Karpas-422 (cell line): ENCODE measurements around the gene ZFP36L1. TPM values are rescaled to one million over a fixed set of nuclear protein-coding genes. Genes with fewer than 3 reads are reported as not detected.

ENCODE experiments used
- DNase-seq: peaks from one replicate; pipeline ENCODE4 v3.0.0-alpha.2; 2015
- H2AFZ ChIP-seq: fragments of 200-600 bp; sonication (generic); 2 replicates; pipeline ENCODE4 v1.6.1; 2014; ENCODE audit warnings: antibody characterized with exemption, low read length, mixed read lengths
- H3K27ac ChIP-seq: fragments of 200-600 bp; sonication (generic); 2 replicates; pipeline ENCODE4 v1.5.1; 2014; ENCODE audit warnings: mild to moderate bottlenecking, low read length, moderate library complexity
- H3K27me3 ChIP-seq: fragments of 200-600 bp; sonication (generic); 2 replicates; pipeline ENCODE4 v1.6.1; 2014; ENCODE audit warnings: low read length, mixed read lengths
- H3K36me3 ChIP-seq: fragments of 200-600 bp; sonication (generic); 2 replicates; pipeline ENCODE4 v1.6.1; 2014; ENCODE audit warnings: low read length, mixed read lengths; ENCODE audit not compliant: insufficient read depth
- H3K4me1 ChIP-seq: fragments of 200-600 bp; sonication (generic); 2 replicates; pipeline ENCODE4 v1.6.1; 2014; ENCODE audit warnings: mild to moderate bottlenecking, low read length, mixed read lengths
- H3K4me2 ChIP-seq: fragments of 200-600 bp; sonication (generic); 2 replicates; pipeline ENCODE4 v1.6.1; 2014; ENCODE audit warnings: low read length, low read depth, mild to moderate bottlenecking; ENCODE audit not compliant: poor library complexity, severe bottlenecking
- H3K4me3 ChIP-seq: fragments of 200-600 bp; sonication (generic); 2 replicates; pipeline ENCODE4 v1.5.1; 2014; ENCODE audit warnings: mild to moderate bottlenecking, antibody characterized with exemption, low read length, mixed read lengths
- H3K79me2 ChIP-seq: fragments of 200-600 bp; sonication (generic); 2 replicates; pipeline ENCODE4 v1.6.1; 2014; ENCODE audit warnings: mild to moderate bottlenecking, low read length, mixed read lengths
- H3K9ac ChIP-seq: fragments of 200-600 bp; sonication (generic); 2 replicates; pipeline ENCODE4 v1.6.0; 2014; ENCODE audit warnings: low read length
- H3K9me2 ChIP-seq: fragments of 200-600 bp; sonication (generic), shearing (Covaris generic); replicated peaks from 2 replicates; pipeline ENCODE4 v1.6.0; 2014; ENCODE audit warnings: mild to moderate bottlenecking, low read length, moderate library complexity; ENCODE audit not compliant: insufficient read depth
- H3K9me3 ChIP-seq: fragments of 300-700, 200-600 bp; sonication (generic); 2 replicates; pipeline ENCODE4 v1.6.1; 2014; ENCODE audit warnings: low read length, mixed read lengths
- H4K20me1 ChIP-seq: fragments of 200-600 bp; sonication (generic); 2 replicates; pipeline ENCODE4 v1.6.1; 2014; ENCODE audit warnings: mild to moderate bottlenecking, antibody characterized with exemption, low read length, low read depth; ENCODE audit not compliant: insufficient read depth
- total RNA-seq: library from RNA; depleted of rRNA; stranded (reverse); fragments of >200 nt; shearing (Covaris generic); gene quantifications from 2 replicates; pipeline ENCODE4 v1.2.3, GENCODE V29; 2014; ENCODE audit warnings: low replicate concordance

The ZFP36L1 gene
- total RNA-seq, 1 experiment from 2014 or later, result 76.8 TPM

- H3K4me2 ChIP-seq, result no peak overlapping the region
- no peaks in the 10 kb centered on the region for H3K79me2 ChIP-seq
- no peaks in the 10 kb centered on the region for H3K9me3 ChIP-seq
- H2AFZ ChIP-seq, result no peak overlapping the region
- peaks cover 4% of the 10 kb centered on the region; the same call in 1 of the 2 replicates for H3K4me1 ChIP-seq
- no peak for DNase-seq
- no peaks in the 10 kb centered on the region for H4K20me1 ChIP-seq
- no peaks in the 10 kb centered on the region for H3K27me3 ChIP-seq
- H3K36me3 ChIP-seq, result no peaks in the 10 kb centered on the region
- no peak overlapping the region for H3K9ac ChIP-seq
- no peaks in the 10 kb centered on the region for H3K9me2 ChIP-seq
- no peak overlapping the region for H3K4me3 ChIP-seq
- no peak overlapping the region for H3K27ac ChIP-seq
Observed at GRCh38 chr14:68755016-68755353, 37.9 kb downstream of the ZFP36L1 start.

GRCh38 chr14:68753690-68754089 lies 39.2 kb downstream of the ZFP36L1 start:
- no peaks in the 10 kb centered on the region for H3K27me3 ChIP-seq
- H3K4me2 ChIP-seq, result no peak overlapping the region
- no peak overlapping the region for H3K27ac ChIP-seq
- H3K9me3 ChIP-seq, result no peaks in the 10 kb centered on the region
- H4K20me1 ChIP-seq, result no peaks in the 10 kb centered on the region
- no peaks in the 10 kb centered on the region for H3K79me2 ChIP-seq
- no peak overlapping the region for H2AFZ ChIP-seq
- H3K4me3 ChIP-seq, result no peak overlapping the region
- no peak for DNase-seq
- no peak overlapping the region for H3K9ac ChIP-seq
- H3K9me2 ChIP-seq, result no peaks in the 10 kb centered on the region
- peaks cover 4% of the 10 kb centered on the region; the same call in 1 of the 2 replicates for H3K4me1 ChIP-seq
- H3K36me3 ChIP-seq, result no peaks in the 10 kb centered on the region

- H2AFZ ChIP-seq, result no peak overlapping the region
Observed at GRCh38 chr14:68752271-68753006, 40.4 kb downstream of the ZFP36L1 start.

GRCh38 chr14:68749487-68750475 lies 43.1 kb downstream of the ZFP36L1 start:
- Histone ChIP-seq H4K20me1 (no peaks in the 10 kb centered on the region), H3K9me2 (no peaks in the 10 kb centered on the region), H2AFZ (no peak overlapping the region), H3K4me3 (no peak overlapping the region), H3K4me1 (no peaks in the 10 kb centered on the region; the same call in 1 of the 2 replicates), H3K9ac (no peak overlapping the region), H3K27ac (no peak overlapping the region), H3K27me3 (no peaks in the 10 kb centered on the region), H3K4me2 (no peak overlapping the region), H3K36me3 (no peaks in the 10 kb centered on the region), H3K79me2 (no peaks in the 10 kb centered on the region), H3K9me3 (no peaks in the 10 kb centered on the region)
- DNase-seq, result no peak

More at GRCh38 chr14:68752271-68753006, 40.4 kb downstream of the ZFP36L1 start:
- no peak overlapping the region for H3K27ac ChIP-seq
- H3K9ac ChIP-seq, result no peak overlapping the region
- no peak overlapping the region for H3K4me3 ChIP-seq
- H3K9me3 ChIP-seq, result no peaks in the 10 kb centered on the region
- no peaks in the 10 kb centered on the region for H3K36me3 ChIP-seq
- no peaks in the 10 kb centered on the region; the same call in 1 of the 2 replicates for H3K4me1 ChIP-seq
- H3K9me2 ChIP-seq, result no peaks in the 10 kb centered on the region
- H3K79me2 ChIP-seq, result no peaks in the 10 kb centered on the region
- H4K20me1 ChIP-seq, result no peaks in the 10 kb centered on the region
- H3K4me2 ChIP-seq, result no peak overlapping the region
- H3K27me3 ChIP-seq, result no peaks in the 10 kb centered on the region
- no peak for DNase-seq

GRCh38 chr14:68748691-68749090 lies 44.2 kb downstream of the ZFP36L1 start:
- Histone ChIP-seq H3K36me3 (no peaks in the 10 kb centered on the region), H3K4me2 (no peak overlapping the region), H3K9ac (no peak overlapping the region), H4K20me1 (no peaks in the 10 kb centered on the region), H3K4me1 (no peaks in the 10 kb centered on the region; the same call in 1 of the 2 replicates), H3K27ac (no peak overlapping the region), H3K9me3 (no peaks in the 10 kb centered on the region), H3K79me2 (no peaks in the 10 kb centered on the region), H2AFZ (no peak overlapping the region), H3K4me3 (no peak overlapping the region), H3K27me3 (no peaks in the 10 kb centered on the region), H3K9me2 (no peaks in the 10 kb centered on the region)
- no peak for DNase-seq

GRCh38 chr14:68748260-68748659 lies 44.6 kb downstream of the ZFP36L1 start:
- Histone ChIP-seq H3K4me2 (no peak overlapping the region), H4K20me1 (no peaks in the 10 kb centered on the region), H3K4me1 (no peaks in the 10 kb centered on the region; the same call in 1 of the 2 replicates), H2AFZ (no peak overlapping the region), H3K79me2 (no peaks in the 10 kb centered on the region), H3K9me3 (no peaks in the 10 kb centered on the region), H3K27me3 (no peaks in the 10 kb centered on the region), H3K9me2 (no peaks in the 10 kb centered on the region), H3K36me3 (no peaks in the 10 kb centered on the region), H3K27ac (no peak overlapping the region), H3K4me3 (no peak overlapping the region), H3K9ac (no peak overlapping the region)
- DNase-seq, result no peak

- no peaks in the 10 kb centered on the region for H3K79me2 ChIP-seq
- H3K4me2 ChIP-seq, result no peak overlapping the region
- H3K4me3 ChIP-seq, result no peak overlapping the region
- no peak for DNase-seq
- no peak overlapping the region for H2AFZ ChIP-seq
- H3K9ac ChIP-seq, result no peak overlapping the region
- H3K4me1 ChIP-seq, result no peaks in the 10 kb centered on the region; the same call in 1 of the 2 replicates
- H3K9me3 ChIP-seq, result no peaks in the 10 kb centered on the region
- H3K27ac ChIP-seq, result no peak overlapping the region
- no peaks in the 10 kb centered on the region for H3K9me2 ChIP-seq
- H3K36me3 ChIP-seq, result no peaks in the 10 kb centered on the region
- no peaks in the 10 kb centered on the region for H4K20me1 ChIP-seq
- no peaks in the 10 kb centered on the region for H3K27me3 ChIP-seq
Observed at GRCh38 chr14:68747393-68747792, 45.5 kb downstream of the ZFP36L1 start.

- Histone ChIP-seq H3K4me2 (no peak overlapping the region), H3K27ac (no peak overlapping the region), H3K36me3 (no peaks in the 10 kb centered on the region; the same call in 1 of the 2 replicates), H4K20me1 (no peaks in the 10 kb centered on the region), H3K9me3 (no peaks in the 10 kb centered on the region), H3K79me2 (no peaks in the 10 kb centered on the region), H3K9me2 (no peaks in the 10 kb centered on the region), H3K9ac (no peak overlapping the region), H2AFZ (no peak overlapping the region), H3K4me1 (peaks cover 11% of the 10 kb centered on the region), H3K27me3 (no peaks in the 10 kb centered on the region; the same call in 1 of the 2 replicates), H3K4me3 (no peak overlapping the region)
- DNase-seq, result no peak
Observed at GRCh38 chr14:68744613-68745012, 48.3 kb downstream of the ZFP36L1 start.
